H1 (cell line): Measurements from ENCODE around the gene KHDRBS2. TPM values are rescaled to one million over a fixed set of nuclear protein-coding genes. Genes with fewer than 3 reads are reported as not detected.

Source experiments
- CTCF ChIA-PET: fragments of 300-600 bp; sonication (Branson Sonifier 250); formaldehyde crosslinking; loops from one replicate; lab custom pipeline; 2021; ENCODE audit not compliant: partially characterized antibody; lab: Charles Lee
- POLR2A ChIA-PET: fragments of 300-600 bp; sonication (Branson Sonifier 250); formaldehyde crosslinking; loops from one replicate; lab custom pipeline; 2021; ENCODE audit warnings: inconsistent platforms; ENCODE audit not compliant: partially characterized antibody; lab: Charles Lee
- DNase-seq, 2 experiments: peaks; one replicate each; pipeline versions ENCODE4 v3.0.0 to v3.0.0-alpha.2; 2010 to 2022; ENCODE audit warnings: low spot score in 2 of 2, low read depth in 1 of 2, mixed read lengths in 1 of 2
- FAIRE-seq: peaks from 2 replicates; lab custom pipeline; 2011; peaks lifted over from hg19 to GRCh38; lab: Jason Lieb, UNC
- H2AFZ ChIP-seq: 2 replicates; pipeline ENCODE4 v1.8.1; 2012; ENCODE audit warnings: low read length, inconsistent platforms
- H2AK5ac ChIP-seq: 2 replicates; pipeline ENCODE4 v1.6.1; 2013; ENCODE audit warnings: low read depth, low read length
- H2BK120ac ChIP-seq: replicated peaks from 2 replicates; pipeline ENCODE3; 2013; ENCODE audit warnings: low read depth, low read length, inconsistent platforms
- H2BK12ac ChIP-seq: 2 replicates; pipeline ENCODE4 v1.6.1; 2013; ENCODE audit warnings: low read depth, low read length
- H2BK15ac ChIP-seq: 2 replicates; pipeline ENCODE4 v1.6.1; 2013; ENCODE audit warnings: low read length
- H2BK20ac ChIP-seq: 2 replicates; pipeline ENCODE4 v1.6.1; 2013; ENCODE audit warnings: low read length
- H2BK5ac ChIP-seq: 2 replicates; pipeline ENCODE4 v1.6.1; 2013; ENCODE audit warnings: low read depth, low read length
- H3K14ac ChIP-seq: 2 replicates; pipeline ENCODE4 v1.6.1; 2013; ENCODE audit warnings: inconsistent platforms; ENCODE audit not compliant: insufficient read length
- H3K18ac ChIP-seq: 2 replicates; pipeline ENCODE4 v1.6.1; 2013; ENCODE audit warnings: low read length; ENCODE audit errors: extremely low read depth
- H3K23ac ChIP-seq: 2 replicates; pipeline ENCODE4 v1.6.1; 2013; ENCODE audit warnings: inconsistent platforms; ENCODE audit not compliant: insufficient read length
- H3K23me2 ChIP-seq: 2 replicates; pipeline ENCODE4 v1.6.1; 2013; ENCODE audit warnings: low read depth, low read length
- H3K27ac ChIP-seq: 2 replicates; pipeline ENCODE4 v1.6.1; 2011; ENCODE audit warnings: low read depth, low read length, inconsistent platforms
- H3K27me3 ChIP-seq, 4 experiments: replicated peaks in 1 of 4; 1 replicate in 1 of 4; 2 replicates in 3 of 4; pipeline versions ENCODE4 v1.6.1 to v1.8.1; 2011 to 2013; ENCODE audit warnings: low read length in 3 of 4, mild to moderate bottlenecking in 3 of 4, inconsistent platforms in 2 of 4, mixed read lengths in 2 of 4, moderate library complexity in 1 of 4; ENCODE audit not compliant: control insufficient read depth in 3 of 4, insufficient read depth in 3 of 4; ENCODE audit errors: extremely low read depth in 1 of 4
- H3K36me3 ChIP-seq, 4 experiments: 2 replicates each; pipeline versions ENCODE4 v1.6.1 to v1.8.1; 2011 to 2013; ENCODE audit warnings: mild to moderate bottlenecking in 4 of 4, low read length in 3 of 4, moderate library complexity in 2 of 4, control low read depth in 1 of 4, inconsistent platforms in 1 of 4; ENCODE audit not compliant: insufficient read depth in 4 of 4, control insufficient read depth in 2 of 4
- H3K4ac ChIP-seq: replicated peaks from 2 replicates; pipeline ENCODE3; 2013; ENCODE audit warnings: low read length, low read depth, mixed read lengths, inconsistent platforms; ENCODE audit not compliant: insufficient read length
- H3K4me1 ChIP-seq, 4 experiments: replicated peaks in 1 of 4; 1 replicate in 1 of 4; 2 replicates in 3 of 4; pipeline versions ENCODE4 v1.6.1 to v1.8.1; 2011 to 2013; ENCODE audit warnings: low read length in 3 of 4, inconsistent platforms in 2 of 4, mixed read lengths in 1 of 4; ENCODE audit not compliant: insufficient read depth in 4 of 4, control insufficient read depth in 3 of 4
- H3K4me2 ChIP-seq, 2 experiments: 2 replicates each; pipeline versions ENCODE4 v1.6.1 to v1.8.1; 2011 to 2013; ENCODE audit warnings: low read depth in 2 of 2, low read length in 2 of 2, control low read depth in 1 of 2, inconsistent platforms in 1 of 2, mild to moderate bottlenecking in 1 of 2; ENCODE audit not compliant: insufficient read depth in 1 of 2
- H3K4me3 ChIP-seq, 4 experiments: fragments of 200-600, 300-600 bp in 1 of 4; sonication (generic), shearing (Covaris generic), sonication (Bioruptor Twin) in 1 of 4; 2 replicates each; pipeline versions ENCODE4 v1.5.1 to v1.8.1; 2011 to 2016; ENCODE audit warnings: low read length in 4 of 4, low read depth in 3 of 4, control low read depth in 2 of 4, inconsistent platforms in 2 of 4, mild to moderate bottlenecking in 2 of 4, mixed read lengths in 1 of 4, moderate library complexity in 1 of 4; ENCODE audit not compliant: insufficient read depth in 2 of 4; ENCODE audit errors: extremely low read depth in 1 of 4
- H3K56ac ChIP-seq: replicated peaks from 2 replicates; pipeline ENCODE3; 2013; ENCODE audit warnings: low read depth, mild to moderate bottlenecking, mixed read lengths, low read length, inconsistent platforms; ENCODE audit not compliant: insufficient read length
- H3K79me1 ChIP-seq: 2 replicates; pipeline ENCODE4 v1.6.1; 2013; ENCODE audit warnings: low read depth, low read length, control low read depth
- H3K79me2 ChIP-seq, 2 experiments: 2 replicates each; pipeline versions ENCODE4 v1.6.1 to v1.8.1; 2012 to 2013; ENCODE audit warnings: low read length in 2 of 2, mild to moderate bottlenecking in 2 of 2, inconsistent platforms in 1 of 2; ENCODE audit not compliant: insufficient read depth in 2 of 2, control insufficient read depth in 1 of 2
- H3K9ac ChIP-seq, 4 experiments: replicated peaks in 1 of 4; 1 replicate in 1 of 4; 2 replicates in 3 of 4; pipeline versions ENCODE4 v1.6.1 to v1.8.1; 2011 to 2013; ENCODE audit warnings: low read depth in 3 of 4, low read length in 3 of 4, control low read depth in 2 of 4, mild to moderate bottlenecking in 2 of 4, moderate library complexity in 2 of 4, inconsistent platforms in 1 of 4; ENCODE audit errors: extremely low read depth in 1 of 4
- H3K9me3 ChIP-seq, 2 experiments: 2 replicates each; pipeline versions ENCODE4 v1.6.1 to v1.8.1; 2012 to 2013; ENCODE audit warnings: mild to moderate bottlenecking in 2 of 2, moderate library complexity in 2 of 2, control low read depth in 1 of 2, inconsistent platforms in 1 of 2, low read depth in 1 of 2, low read length in 1 of 2, mixed read lengths in 1 of 2; ENCODE audit not compliant: insufficient read depth in 2 of 2
- H4K20me1 ChIP-seq, 2 experiments: replicated peaks in 1 of 2; 2 replicates each; pipeline versions ENCODE3 to v1.8.1; 2011 to 2013; ENCODE audit warnings: inconsistent platforms in 2 of 2, low read length in 2 of 2, mild to moderate bottlenecking in 1 of 2; ENCODE audit not compliant: insufficient read depth in 2 of 2, control insufficient read depth in 1 of 2
- H4K5ac ChIP-seq: 2 replicates; pipeline ENCODE4 v1.6.1; 2013; ENCODE audit warnings: low read length, low read depth, mixed read lengths, inconsistent platforms; ENCODE audit not compliant: insufficient read length
- H4K8ac ChIP-seq: 2 replicates; pipeline ENCODE4 v1.8.0; 2013; ENCODE audit warnings: mild to moderate bottlenecking, moderate library complexity, low read length, inconsistent platforms; ENCODE audit not compliant: insufficient read depth; ENCODE audit errors: extremely low read depth
- H4K91ac ChIP-seq: replicated peaks from 2 replicates; pipeline ENCODE3; 2013; ENCODE audit warnings: low read length, mixed read lengths, inconsistent platforms; ENCODE audit not compliant: insufficient read length
- CTBP2 ChIP-seq: IDR thresholded peaks from 2 replicates; pipeline ENCODE4 v1.7.0; 2011; ENCODE audit warnings: borderline replicate concordance, mild to moderate bottlenecking, moderate library complexity, mixed read lengths, low read length; ENCODE audit not compliant: insufficient read depth, insufficient read length
- WGBS, 2 experiments: shearing (Covaris generic) in 1 of 2; methylation state at CpG; one replicate each; pipeline versions ENCODE4 v1.1.6 to v1.1.7; 2013 to 2015; ENCODE audit warnings: low lambda C conversion rate in 2 of 2, mixed read lengths in 2 of 2, inconsistent platforms in 1 of 2, low coverage in 1 of 2, missing lambda C conversion rate in 1 of 2; ENCODE audit not compliant: insufficient replicate concordance in 2 of 2, insufficient coverage in 1 of 2, insufficient read length in 1 of 2; ENCODE audit errors: extremely low coverage in 1 of 2, missing lambda C conversion rate in 1 of 2; 5-methylcytosine and 5-hydroxymethylcytosine counted together
- polyA plus RNA-seq, 7 experiments: library from polyadenylated mRNA; depleted of rRNA in 3 of 7; stranded (reverse) in 5 of 7; unstranded in 2 of 7; fragments of >200 nt in 5 of 7; fragments of 200-250 nt in 2 of 7; gene quantifications; 1 replicate in 5 of 7; 2 replicates in 1 of 7; 4 replicates in 1 of 7; pipeline versions ENCODE4 v1.2.1 to v1.2.3, GENCODE V29; 2011 to 2013; ENCODE audit warnings: missing spikeins in 2 of 7, mixed read lengths in 2 of 7
- total RNA-seq: library from RNA; stranded (reverse); fragmentation: NEBNext Ultra II Directional; extraction: Animal tissue kit (Norgen Biotek cat#: 25700); gene quantifications from 2 replicates; pipeline ENCODE4 v1.2.1, GENCODE V29; 2021

The KHDRBS2 gene
- total and polyA plus RNA-seq, 2 of the 8 experiments (the other 6 are each of a cell fraction or from before 2014, with no cell fraction given): 5.2 to 7.7 TPM

- CTCF ChIA-PET: interaction anchor here (0.9 to 1.1 kb wide), 2 partner anchors 20 to 27 kb away, joined by 3 read pairs; no protein-coding TSS in a partner anchor
- H3K79me2 ChIP-seq: no peaks in the 10 kb centered on the region
- no peak for TF ChIP-seq CTBP2
- 87% methylated on average over 4 of the region's 4 CpGs; no CpG with 5 or more reads in 1 of the 2 experiments for WGBS, 2 experiments
- FAIRE-seq (no peak), DNase-seq (no peak)
- no peak overlapping the region for H3K4me3 ChIP-seq
- no peak overlapping the region for H3K4me2 ChIP-seq
- no peak overlapping the region for H4K91ac ChIP-seq
- H4K8ac ChIP-seq: no peak overlapping the region
- no peak overlapping the region for H3K18ac ChIP-seq
- H3K4me1 ChIP-seq: no peaks in the 10 kb centered on the region
- no peaks in the 10 kb centered on the region for H3K79me1 ChIP-seq
- no peak overlapping the region for H3K56ac ChIP-seq
- no peak overlapping the region for H3K27ac ChIP-seq
- H3K14ac ChIP-seq: no peak overlapping the region
- H2BK12ac ChIP-seq: no peak overlapping the region
- no peaks in the 10 kb centered on the region for H3K27me3 ChIP-seq
- no peaks in the 10 kb centered on the region for H4K20me1 ChIP-seq
- no peak overlapping the region for H2AK5ac ChIP-seq
- no peak overlapping the region for H2AFZ ChIP-seq
- H3K23me2 ChIP-seq: no peaks in the 10 kb centered on the region
- no peak overlapping the region for H2BK15ac ChIP-seq
- no peak overlapping the region for H3K23ac ChIP-seq
- H3K4ac ChIP-seq: no peak overlapping the region
- no peak overlapping the region for H2BK20ac ChIP-seq
- no peak overlapping the region for H3K9ac ChIP-seq
- H3K9me3 ChIP-seq: no peaks in the 10 kb centered on the region
- H3K36me3 ChIP-seq: 0 out of 8 replicates have a peak, but pooled peaks cover 0 to 3% (median 0%) of the 10 kb centered on the region in 4 experiments
- POLR2A ChIA-PET: no interaction called here
- no peak overlapping the region for H2BK120ac ChIP-seq
- no peak overlapping the region for H4K5ac ChIP-seq
- no peak overlapping the region for H2BK5ac ChIP-seq
These were observed 418.4 kb downstream of the KHDRBS2 start for GRCh38 chr6:61867635-61868034.
